HCT116 (cell line): ENCODE data around the gene ARHGEF37. TPM values are rescaled to one million over a fixed set of nuclear protein-coding genes. Genes with fewer than 3 reads are reported as not detected.
"Not testable (repeated sequence)": the region's sequence is repeated elsewhere in the genome, so short reads cannot be mapped to it uniquely, and the experiment has no call there.

ENCODE experiments used
- ATAC-seq: fragments of 200-7000 bp; cut with Tn5 transposase; 2 replicates; pipeline ENCODE4 v1.9.1; 2020; ENCODE audit warnings: mild to moderate bottlenecking, moderate library complexity
- BruUV-seq: library from RNA; stranded (reverse); fragments of 400-500 nt; replicated peaks from 2 replicates; lab custom pipeline; 2021; lab: Mats Ljungman, UMichigan
- CTCF ChIA-PET: fragments of 300-600 bp; sonication (Branson Sonifier 250); formaldehyde crosslinking; loops from one replicate; lab custom pipeline; 2021; ENCODE audit warnings: antibody characterized with exemption; lab: Charles Lee
- POLR2A ChIA-PET: fragments of 300-600, 350-600 bp; sonication (Branson Sonifier 250); formaldehyde crosslinking; loops from one replicate; lab custom pipeline; 2021; ENCODE audit warnings: antibody characterized with exemption; lab: Charles Lee
- RAD21 ChIA-PET, 2 experiments: fragments of 300-600 bp; sonication (Branson Sonifier 250); formaldehyde crosslinking; loops; one replicate each; lab custom pipeline; 2023; ENCODE audit warnings: low total read pairs in 2 of 2; ENCODE audit not compliant: uncharacterized antibody in 2 of 2, unreplicated experiment in 2 of 2, low non-redundant PET in 1 of 2; lab: Charles Lee
- DNase-seq: peaks from one replicate; pipeline ENCODE4 v3.0.0-alpha.2; 2010; ENCODE audit warnings: low read depth, low spot score
- H2AFZ ChIP-seq: fragments of 200-600 bp; shearing (Covaris generic), sonication (generic); 2 replicates; pipeline ENCODE4 v1.6.1; 2017; ENCODE audit warnings: low read depth, mixed run types, mixed read lengths, antibody characterized with exemption, low read length; ENCODE audit not compliant: poor library complexity, severe bottlenecking
- H3K27ac ChIP-seq: 2 replicates; pipeline ENCODE4 v1.5.1; 2012; ENCODE audit warnings: low read depth, low read length
- H3K27me3 ChIP-seq: fragments of 200-600 bp; sonication (generic); 2 replicates; pipeline ENCODE4 v1.6.1; 2016; ENCODE audit warnings: mixed run types, low read length, mixed read lengths; ENCODE audit not compliant: insufficient read depth
- H3K36me3 ChIP-seq, 2 experiments: fragments of 200-500 bp in 1 of 2; fragments of 200-600 bp in 1 of 2; sonication (Bioruptor generic) in 1 of 2; sonication (generic) in 1 of 2; 2 replicates each; pipeline versions ENCODE4 v1.5.1 to v1.6.1; 2014 to 2016; ENCODE audit warnings: low read length in 2 of 2, inconsistent platforms in 1 of 2, mixed read lengths in 1 of 2, mixed run types in 1 of 2; ENCODE audit not compliant: insufficient read depth in 2 of 2, control insufficient read depth in 1 of 2
- H3K4me1 ChIP-seq, 2 experiments: fragments of 200-600 bp in 1 of 2; sonication (generic) in 1 of 2; 2 replicates each; pipeline versions ENCODE4 v1.5.1 to v1.6.1; 2012 to 2017; ENCODE audit warnings: low read length in 2 of 2, inconsistent platforms in 1 of 2, mild to moderate bottlenecking in 1 of 2, mixed read lengths in 1 of 2, mixed run types in 1 of 2, moderate library complexity in 1 of 2; ENCODE audit not compliant: insufficient read depth in 2 of 2, control insufficient read depth in 1 of 2
- H3K4me2 ChIP-seq: fragments of 200-600 bp; sonication (generic); 2 replicates; pipeline ENCODE4 v1.6.1; 2017; ENCODE audit warnings: mixed run types, low read length, mixed read lengths
- H3K4me3 ChIP-seq, 2 experiments: fragments of 200-600 bp in 1 of 2; sonication (generic) in 1 of 2; replicated peaks in 1 of 2; 2 replicates each; pipeline ENCODE4 v1.5.1; 2011 to 2016; ENCODE audit warnings: low read length in 2 of 2, control low read depth in 1 of 2, low read depth in 1 of 2, mild to moderate bottlenecking in 1 of 2, mixed read lengths in 1 of 2, mixed run types in 1 of 2
- H3K79me2 ChIP-seq: fragments of 200-600 bp; sonication (generic); 2 replicates; pipeline ENCODE4 v1.6.1; 2017; ENCODE audit warnings: mild to moderate bottlenecking, mixed run types, low read length, moderate library complexity, mixed read lengths; ENCODE audit not compliant: insufficient read depth
- H3K9ac ChIP-seq: fragments of 200-600 bp; sonication (generic); 2 replicates; pipeline ENCODE4 v1.6.1; 2016; ENCODE audit warnings: low read length, mixed read lengths
- H3K9me2 ChIP-seq: fragments of 200-600 bp; sonication (generic), shearing (Covaris generic); 2 replicates; pipeline ENCODE4 v1.6.1; 2017; ENCODE audit warnings: mixed run types, mild to moderate bottlenecking, moderate library complexity; ENCODE audit not compliant: insufficient read depth
- H3K9me3 ChIP-seq, 2 experiments: fragments of 200-500 bp in 1 of 2; fragments of 200-600 bp in 1 of 2; sonication (Bioruptor generic) in 1 of 2; sonication (generic) in 1 of 2; 2 replicates each; pipeline ENCODE4 v1.6.1; 2014 to 2017; ENCODE audit warnings: low read length in 2 of 2, mixed read lengths in 2 of 2, inconsistent platforms in 1 of 2, low read depth in 1 of 2, mild to moderate bottlenecking in 1 of 2, mixed run types in 1 of 2, moderate library complexity in 1 of 2; ENCODE audit not compliant: control insufficient read depth in 1 of 2, insufficient read depth in 1 of 2
- H4K20me1 ChIP-seq: fragments of 200-600 bp; sonication (generic), shearing (Covaris generic); 2 replicates; pipeline ENCODE4 v1.6.1; 2017; ENCODE audit warnings: mixed run types, mild to moderate bottlenecking, moderate library complexity; ENCODE audit not compliant: insufficient read depth
- ATF3 ChIP-seq: IDR thresholded peaks from 2 replicates; pipeline ENCODE4 v1.6.1; 2012
- CBX3 ChIP-seq: IDR thresholded peaks from 2 replicates; pipeline ENCODE4 v1.6.1; 2012; ENCODE audit warnings: low read depth
- CTCF ChIP-seq, 3 experiments: fragments of 200-600 bp in 1 of 3; sonication (generic) in 1 of 3; IDR thresholded peaks in 2 of 3; conservative IDR thresholded peaks in 1 of 3; 2 replicates each; pipeline ENCODE4 v1.5.1; 2012 to 2017; ENCODE audit warnings: low read depth in 2 of 3, low read length in 2 of 3, antibody characterized with exemption in 1 of 3, borderline replicate concordance in 1 of 3, control low read depth in 1 of 3, mild to moderate bottlenecking in 1 of 3, mixed read lengths in 1 of 3, mixed run types in 1 of 3, moderate library complexity in 1 of 3; ENCODE audit not compliant: insufficient read depth in 1 of 3
- EGR1 ChIP-seq: IDR thresholded peaks from 2 replicates; pipeline ENCODE4 v1.6.1; 2012; ENCODE audit warnings: low read depth
- ELF1 ChIP-seq: IDR thresholded peaks from 2 replicates; pipeline ENCODE4 v1.6.1; 2012; ENCODE audit warnings: low read depth, borderline replicate concordance
- EZH2 ChIP-seq: fragments of 200-600 bp; sonication (generic); IDR thresholded peaks from 2 replicates; pipeline ENCODE4 v1.6.1; 2017; ENCODE audit warnings: antibody characterized with exemption, mixed run types
- EZH2phosphoT487 ChIP-seq: fragments of 200-600 bp; IDR thresholded peaks from 2 replicates; pipeline ENCODE4 v1.6.1; 2018; ENCODE audit warnings: antibody characterized with exemption, borderline replicate concordance
- FOSL1 ChIP-seq: IDR thresholded peaks from 2 replicates; pipeline ENCODE4 v1.6.1; 2012; ENCODE audit warnings: low read depth
- JUND ChIP-seq: IDR thresholded peaks from 2 replicates; pipeline ENCODE4 v1.6.1; 2012
- RAD21 ChIP-seq: IDR thresholded peaks from 2 replicates; pipeline ENCODE4 v1.6.1; 2012; ENCODE audit warnings: low read depth, mild to moderate bottlenecking
- REST ChIP-seq: IDR thresholded peaks from 2 replicates; pipeline ENCODE4 v1.6.1; 2012; ENCODE audit warnings: low read depth
- SIN3A ChIP-seq: IDR thresholded peaks from 2 replicates; pipeline ENCODE4 v1.6.1; 2012; ENCODE audit warnings: low read depth
- SP1 ChIP-seq: IDR thresholded peaks from 2 replicates; pipeline ENCODE4 v1.6.1; 2012; ENCODE audit warnings: low read depth
- TCF7L2 ChIP-seq: IDR thresholded peaks from 2 replicates; pipeline ENCODE4 v1.7.0; 2011; ENCODE audit warnings: borderline replicate concordance, inconsistent platforms; ENCODE audit not compliant: insufficient read depth, insufficient read length; ENCODE audit errors: extremely low read depth
- intact Hi-C: fragments of 100-400 bp; cut with micrococcal nuclease; formaldehyde crosslinking; loops from 2 replicates; pipeline ENCODE4 v1.10.0; 2022
- total RNA-seq: library from RNA; stranded (reverse); gene quantifications from one replicate; pipeline ENCODE4 v1.2.1, GENCODE V29; 2021; ENCODE audit not compliant: unreplicated experiment

The ARHGEF37 gene
- total RNA-seq, 1 experiment from 2014 or later: 7.0 TPM

GRCh38 chr5:149564542-149565140, 16.7 kb upstream of the ARHGEF37 start:
- 0 out of 4 replicates have a peak overlapping the region, but pooled peaks of 1 of the 2 experiments have one; percentile 2 for H3K4me3 ChIP-seq
- H3K4me2 ChIP-seq: peak overlapping the region; percentile 54
- ChIA-PET POLR2A (interaction anchor here (2.0 kb wide), 1 partner anchor 13 kb away, joined by 6 read pairs; the partner anchor contains the start of gene CSNK1A1), RAD21 (interaction anchor here (0.6 to 1.3 kb wide), 10 partner anchors 13 to 300 kb away, joined by 3 to 6 read pairs (median 4); partner anchors contain the start of gene CSNK1A1 (in 1 of the 2)), CTCF (interaction anchor here (0.6 to 3.6 kb wide), 21 partner anchors 12 to 336 kb away, joined by 3 to 45 read pairs (median 4); partner anchors contain the start of gene IL17B)
- H4K20me1 ChIP-seq, BruUV-seq, H3K27me3 ChIP-seq, H3K9me3 ChIP-seq, H3K36me3 ChIP-seq, H3K9me2 ChIP-seq, H3K79me2 ChIP-seq, H2AFZ ChIP-seq, H3K27ac ChIP-seq: not testable (repeated sequence)
- intact Hi-C loops: loop anchor here (1.0 to 10.0 kb wide), 8 partner anchors 122 to 832 kb away; no protein-coding TSS in a partner anchor
- H3K4me1 ChIP-seq: peaks cover 42 to 53% of the 10 kb centered on the region in 2 experiments
- DNase-seq (peak; percentile 82), ATAC-seq (peak; percentile 79)
- TF ChIP-seq CTCF (IDR thresholded peaks at IDR 0.05 in 2 of 3, conservative IDR thresholded peaks at IDR 0.05 in 1 of 3; ENCODE audit: borderline replicate concordance in 1 of 3, insufficient read depth in 1 of 3, low read depth in 2 of 3, low read length in 2 of 3): peak in 2 of 3 experiments; percentile 46 to 66; a peak in 4 of 6 replicates
- peak overlapping the region; percentile 30; the same call in 1 of the 2 replicates for H3K9ac ChIP-seq

- no peak for ATAC-seq
- intact Hi-C loops: loop anchor here (10.0 kb wide), 1 partner anchor 302 kb away; no protein-coding TSS in a partner anchor
- DNase-seq: no peak
- no peaks in the 10 kb centered on the region for H3K9me3 ChIP-seq
- no peak overlapping the region for H2AFZ ChIP-seq
- no peaks in the 10 kb centered on the region for H3K9me2 ChIP-seq
- no peak overlapping the region for H3K27ac ChIP-seq
- H3K4me1 ChIP-seq: peaks cover 20 to 28% of the 10 kb centered on the region in 2 experiments
- H3K9ac ChIP-seq: no peak overlapping the region
- H3K27me3 ChIP-seq: no peaks in the 10 kb centered on the region
- ChIA-PET RAD21 (no interaction called here), CTCF (interaction anchor here (0.8 to 3.6 kb wide), 2 partner anchors 125 to 133 kb away, joined by 3 to 45 read pairs; no protein-coding TSS in a partner anchor), POLR2A (no interaction called here)
- no peak overlapping the region for H3K4me2 ChIP-seq
- H3K36me3 ChIP-seq: no peaks in the 10 kb centered on the region
- no TSS peak for BruUV-seq
- H4K20me1 ChIP-seq: no peaks in the 10 kb centered on the region
- no peak overlapping the region for H3K4me3 ChIP-seq
- H3K79me2 ChIP-seq: no peaks in the 10 kb centered on the region
- no peak for TF ChIP-seq EZH2phosphoT487
- no peak for TF ChIP-seq FOSL1
- TF ChIP-seq CBX3: no peak
- no peak for TF ChIP-seq REST
- no peak for TF ChIP-seq SP1
- no peak for TF ChIP-seq ATF3
- TF ChIP-seq SIN3A: no peak
- TF ChIP-seq EGR1: no peak
- no peak for TF ChIP-seq TCF7L2
- no peak for TF ChIP-seq EZH2
- TF ChIP-seq JUND: no peak
- no peak for TF ChIP-seq ELF1
- no peak for TF ChIP-seq RAD21
Measured at GRCh38 chr5:149567226-149567625, 14.1 kb upstream of the ARHGEF37 start.
